SK-N-SH (cell line): ENCODE measurements around the gene WNT3. TPM values are rescaled to one million over a fixed set of nuclear protein-coding genes. Genes with fewer than 3 reads are reported as not detected.

ENCODE experiments used
- CTCF ChIA-PET: fragments of 300-600, 350-600 bp; formaldehyde crosslinking; extraction: SDS; loops from one replicate; lab custom pipeline; 2021; lab: Yijun Ruan, JAX
- POLR2A ChIA-PET: fragments of 350-600 bp; sonication (Branson Sonifier 250); formaldehyde crosslinking; extraction: SDS; loops from one replicate; lab custom pipeline; 2020; ENCODE audit warnings: antibody characterized with exemption, inconsistent platforms; lab: Yijun Ruan, JAX
- DNase-seq: peaks from one replicate; pipeline ENCODE4 v3.0.0; 2012
- H2AFZ ChIP-seq: fragments of 200-600 bp; sonication (generic); 2 replicates; pipeline ENCODE4 v1.8.1; 2016; ENCODE audit warnings: antibody characterized with exemption, mild to moderate bottlenecking, low read depth
- H3F3A ChIP-seq: fragments of 200-600 bp; sonication (generic); replicated peaks from 2 replicates; pipeline ENCODE3; 2016; ENCODE audit warnings: antibody characterized with exemption, mild to moderate bottlenecking; ENCODE audit not compliant: insufficient read depth
- H3K27ac ChIP-seq, 2 experiments: fragments of 200-500 bp in 1 of 2; fragments of 200-600 bp in 1 of 2; sonication (Bioruptor generic) in 1 of 2; sonication (generic), shearing (Covaris generic) in 1 of 2; 2 replicates each; pipeline versions ENCODE4 v1.5.1 to v1.6.1; 2014 to 2016; ENCODE audit warnings: low read depth in 2 of 2, inconsistent platforms in 1 of 2, low read length in 1 of 2, mild to moderate bottlenecking in 1 of 2, mixed read lengths in 1 of 2
- H3K27me3 ChIP-seq: fragments of 200-600 bp; sonication (generic), shearing (Covaris generic); 2 replicates; pipeline ENCODE4 v1.6.1; 2016; ENCODE audit warnings: mixed run types; ENCODE audit not compliant: insufficient read depth
- H3K36me3 ChIP-seq, 2 experiments: fragments of 200-500 bp in 1 of 2; fragments of 200-600 bp in 1 of 2; sonication (Bioruptor generic) in 1 of 2; sonication (generic) in 1 of 2; replicated peaks in 1 of 2; 2 replicates each; pipeline versions ENCODE3 to v1.5.1; 2014 to 2016; ENCODE audit warnings: low read length in 1 of 2, mild to moderate bottlenecking in 1 of 2; ENCODE audit not compliant: insufficient read depth in 2 of 2, control insufficient read depth in 1 of 2
- H3K4me1 ChIP-seq, 2 experiments: fragments of 200-500 bp in 1 of 2; fragments of 200-600 bp in 1 of 2; sonication (Bioruptor generic) in 1 of 2; sonication (generic), shearing (Covaris generic) in 1 of 2; 2 replicates each; pipeline versions ENCODE4 v1.5.1 to v1.6.1; 2014 to 2016; ENCODE audit warnings: low read depth in 1 of 2, low read length in 1 of 2, mixed run types in 1 of 2; ENCODE audit not compliant: insufficient read depth in 2 of 2, control insufficient read depth in 1 of 2
- H3K4me2 ChIP-seq: fragments of 200-600 bp; sonication (generic), shearing (Covaris generic); 2 replicates; pipeline ENCODE4 v1.6.1; 2017; ENCODE audit warnings: mixed run types
- H3K4me3 ChIP-seq, 2 experiments: fragments of 200-500 bp in 1 of 2; fragments of 200-600 bp in 1 of 2; sonication (Bioruptor generic) in 1 of 2; sonication (generic), shearing (Covaris generic) in 1 of 2; 2 replicates each; pipeline versions ENCODE4 v1.5.1 to v1.8.1; 2014 to 2016; ENCODE audit warnings: low read depth in 2 of 2, inconsistent platforms in 1 of 2, low read length in 1 of 2, mild to moderate bottlenecking in 1 of 2, mixed read lengths in 1 of 2, moderate library complexity in 1 of 2
- H3K79me2 ChIP-seq: fragments of 200-600 bp; sonication (generic); 2 replicates; pipeline ENCODE4 v1.8.1; 2017; ENCODE audit warnings: mild to moderate bottlenecking; ENCODE audit not compliant: insufficient read depth
- H3K9ac ChIP-seq: fragments of 200-600 bp; sonication (generic); 2 replicates; pipeline ENCODE4 v1.6.1; 2017; ENCODE audit warnings: mixed run types
- H3K9me2 ChIP-seq: fragments of 200-600 bp; sonication (generic); 2 replicates; pipeline ENCODE4 v1.6.1; 2017; ENCODE audit warnings: mixed run types
- H3K9me3 ChIP-seq: fragments of 200-600 bp; sonication (generic); 2 replicates; pipeline ENCODE4 v1.6.1; 2017; ENCODE audit warnings: mixed run types, mild to moderate bottlenecking, moderate library complexity
- H4K20me1 ChIP-seq: fragments of 200-600 bp; sonication (generic); 2 replicates; pipeline ENCODE4 v1.6.1; 2017; ENCODE audit warnings: mild to moderate bottlenecking, mixed run types; ENCODE audit not compliant: insufficient read depth
- CHD2 ChIP-seq: fragments of 150-350 bp; IDR thresholded peaks from 2 replicates; pipeline ENCODE4 v1.6.1; 2018; ENCODE audit warnings: low read length; ENCODE audit not compliant: partially characterized antibody
- ELF1 ChIP-seq: IDR thresholded peaks from 2 replicates; pipeline ENCODE4 v1.4.0; 2012
- EP300 ChIP-seq, 2 experiments: IDR thresholded peaks; 2 replicates each; pipeline versions ENCODE4 v1.4.0 to v1.6.1; 2012; ENCODE audit warnings: borderline replicate concordance in 1 of 2, low read depth in 1 of 2, low read length in 1 of 2
- EZH2phosphoT487 ChIP-seq: fragments of 200-600 bp; sonication (generic); IDR thresholded peaks from 2 replicates; pipeline ENCODE4 v1.6.1; 2017; ENCODE audit warnings: low read depth, mixed run types, mild to moderate bottlenecking, antibody characterized with exemption, moderate library complexity, borderline replicate concordance
- FOSL2 ChIP-seq: IDR thresholded peaks from 2 replicates; pipeline ENCODE4 v1.4.0; 2012; ENCODE audit warnings: low read depth, mild to moderate bottlenecking, moderate library complexity, borderline replicate concordance
- FOXM1 ChIP-seq: IDR thresholded peaks from 2 replicates; pipeline ENCODE4 v1.4.0; 2012; ENCODE audit warnings: low read depth, mild to moderate bottlenecking
- MXI1 ChIP-seq: IDR thresholded peaks from 2 replicates; pipeline ENCODE4 v1.6.1; 2012; ENCODE audit warnings: mild to moderate bottlenecking, low read depth, low read length, improper control_type of control experiment
- REST ChIP-seq: IDR thresholded peaks from 2 replicates; pipeline ENCODE4 v1.6.1; 2012; ENCODE audit warnings: mild to moderate bottlenecking, low read depth, low read length, moderate library complexity
- RFX5 ChIP-seq: IDR thresholded peaks from 2 replicates; pipeline ENCODE4 v1.6.1; 2012; ENCODE audit warnings: mild to moderate bottlenecking, improper control_type of control experiment, low read length
- SIN3A ChIP-seq: IDR thresholded peaks from 2 replicates; pipeline ENCODE4 v1.6.1; 2012; ENCODE audit warnings: low read depth, mild to moderate bottlenecking, low read length, moderate library complexity, borderline replicate concordance
- TEAD4 ChIP-seq: IDR thresholded peaks from 2 replicates; pipeline ENCODE4 v1.4.0; 2012; ENCODE audit warnings: mild to moderate bottlenecking, borderline replicate concordance; ENCODE audit not compliant: insufficient read depth
- USF1 ChIP-seq: IDR thresholded peaks from 2 replicates; pipeline ENCODE4 v1.4.0; 2012; ENCODE audit warnings: low read depth, borderline replicate concordance
- WGBS: methylation state at CpG from one replicate; pipeline ENCODE4 v1.1.6; 2017; ENCODE audit warnings: low lambda C conversion rate; 5-methylcytosine and 5-hydroxymethylcytosine counted together
- polyA plus RNA-seq, 3 experiments: library from polyadenylated mRNA; depleted of rRNA; stranded (reverse); fragments of >200 nt; gene quantifications; 2 replicates each; pipeline ENCODE4 v1.2.3, GENCODE V29; 2012
- TF ChIP-seq, protein P1 (sequence below): fragments of 150-350 bp; IDR thresholded peaks from 2 replicates; pipeline ENCODE4 v1.6.1; 2016; ENCODE audit warnings: mild to moderate bottlenecking, low read depth, low read length
- TF ChIP-seq, protein P2 (sequence below): fragments of 200-600 bp; sonication (generic); IDR thresholded peaks from 2 replicates; pipeline ENCODE4 v1.6.1; 2017; ENCODE audit warnings: antibody characterized with exemption, mild to moderate bottlenecking, moderate library complexity

Gene WNT3
- polyA plus RNA-seq, 1 of the 3 experiments (the other 2 are of a cell fraction), result 5.3 TPM

DNA sequence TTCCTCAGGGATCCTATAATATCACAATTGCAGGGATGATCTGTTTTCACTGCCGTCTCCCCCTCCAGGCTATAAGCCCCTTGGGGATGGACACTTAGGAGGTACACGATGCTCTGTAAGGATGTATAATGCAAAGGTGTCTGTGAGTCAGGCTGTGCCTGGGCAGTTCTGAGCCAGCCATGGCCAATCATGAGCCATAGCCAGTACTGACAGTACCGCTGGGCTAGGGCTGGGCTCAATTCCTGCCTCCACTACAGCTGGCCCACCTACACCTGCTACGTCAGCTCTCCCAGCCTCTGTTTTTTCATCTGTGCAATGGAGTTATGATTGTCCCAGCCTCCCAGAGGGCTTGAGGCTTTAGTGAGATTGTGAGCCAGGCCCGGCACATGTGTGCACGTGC is 30.0 kb upstream of the WNT3 start:
- no peaks in the 10 kb centered on the region for H3K9me3 ChIP-seq
- CTCF ChIA-PET, result interaction anchor here (2.0 to 10.1 kb wide), 3 partner anchors 7 to 94 kb away, joined by 8 to 210 read pairs (median 12); no protein-coding TSS in a partner anchor
- H3K79me2 ChIP-seq, result no peaks in the 10 kb centered on the region
- H3K4me3 ChIP-seq, result no peak overlapping the region
- 68% methylated on average over 6 of the region's 6 CpGs for WGBS
- no peaks in the 10 kb centered on the region for H3F3A ChIP-seq
- no peak overlapping the region for H2AFZ ChIP-seq
- POLR2A ChIA-PET, result interaction anchor here (1.1 kb wide), 1 partner anchor 94 kb away, joined by 4 read pairs; no protein-coding TSS in a partner anchor
- TF ChIP-seq USF1 (no peak), ELF1 (no peak), CHD2 (no peak), TEAD4 (no peak), RFX5 (no peak), EZH2phosphoT487 (no peak), EP300 (IDR thresholded peaks at IDR 0.05; ENCODE audit: borderline replicate concordance in 1 of 2, low read depth in 1 of 2, low read length in 1 of 2) (no peak), FOSL2 (no peak)
- TF ChIP-seq, protein P1, sequence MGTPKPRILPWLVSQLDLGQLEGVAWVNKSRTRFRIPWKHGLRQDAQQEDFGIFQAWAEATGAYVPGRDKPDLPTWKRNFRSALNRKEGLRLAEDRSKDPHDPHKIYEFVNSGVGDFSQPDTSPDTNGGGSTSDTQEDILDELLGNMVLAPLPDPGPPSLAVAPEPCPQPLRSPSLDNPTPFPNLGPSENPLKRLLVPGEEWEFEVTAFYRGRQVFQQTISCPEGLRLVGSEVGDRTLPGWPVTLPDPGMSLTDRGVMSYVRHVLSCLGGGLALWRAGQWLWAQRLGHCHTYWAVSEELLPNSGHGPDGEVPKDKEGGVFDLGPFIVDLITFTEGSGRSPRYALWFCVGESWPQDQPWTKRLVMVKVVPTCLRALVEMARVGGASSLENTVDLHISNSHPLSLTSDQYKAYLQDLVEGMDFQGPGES, result no peak
- TF ChIP-seq, all 33 proteins: peak for 0
- H3K9me2 ChIP-seq, result no peaks in the 10 kb centered on the region
- H4K20me1 ChIP-seq, result no peaks in the 10 kb centered on the region
- H3K27me3 ChIP-seq, result peaks cover 55% of the 10 kb centered on the region
- H3K27ac ChIP-seq, result no peak overlapping the region
- H3K4me1 ChIP-seq, result peaks cover 0 to 11% of the 10 kb centered on the region in 2 experiments; a peak in 1 of 4 replicates
- no peak overlapping the region for H3K4me2 ChIP-seq
- H3K9ac ChIP-seq, result no peak overlapping the region
- no peak for DNase-seq
- H3K36me3 ChIP-seq, result no peaks in the 10 kb centered on the region

DNA sequence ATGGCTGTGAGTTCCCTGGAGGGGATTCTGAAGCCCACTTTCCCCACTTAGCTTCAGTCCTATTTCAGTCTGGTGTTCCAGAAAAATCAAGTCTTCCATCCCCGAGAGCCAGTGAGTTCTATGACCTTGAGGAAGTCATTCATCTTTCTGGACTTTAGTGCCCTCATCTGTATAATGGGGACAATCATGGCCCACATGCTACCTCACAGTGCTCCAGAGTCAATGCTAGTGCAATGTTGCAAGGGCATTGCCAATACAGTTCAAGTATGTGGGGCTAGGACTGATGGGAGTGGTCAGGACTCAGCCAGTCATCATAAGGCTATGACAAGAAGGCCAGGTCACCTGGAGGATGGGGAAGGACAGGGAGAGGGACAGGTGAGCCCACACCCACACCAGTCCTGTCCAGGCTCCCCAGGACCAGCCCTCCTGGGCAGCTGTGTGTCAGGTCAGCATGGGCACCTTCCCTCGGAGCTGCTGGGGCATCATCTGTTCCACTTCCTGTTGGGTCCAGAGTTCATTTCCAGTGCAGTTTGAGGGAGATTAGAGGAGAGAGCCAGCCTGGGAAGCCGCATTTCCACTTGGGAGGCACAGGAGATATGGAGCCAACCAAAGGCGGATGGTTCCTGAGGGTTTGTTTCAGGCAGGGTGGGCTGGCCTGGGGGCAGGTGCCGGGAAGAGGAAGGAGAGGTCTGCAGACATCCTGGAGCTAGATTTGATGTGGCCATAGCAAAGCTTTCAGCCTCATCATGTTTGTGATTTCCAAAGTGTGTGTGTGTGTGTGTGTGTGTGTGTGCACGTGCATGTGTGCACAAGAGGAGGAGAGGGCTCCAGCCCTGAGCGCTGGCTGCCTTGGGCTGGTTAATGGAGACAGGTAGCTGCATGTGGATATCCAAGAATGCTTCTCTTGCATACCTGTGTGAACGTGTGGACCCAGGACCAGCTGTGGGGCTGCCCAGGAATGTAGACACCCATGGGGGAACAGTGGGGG is 29.0 kb upstream of the WNT3 start:
- POLR2A ChIA-PET, result interaction anchor here (1.1 kb wide), 1 partner anchor 95 kb away, joined by 4 read pairs; no protein-coding TSS in a partner anchor
- Histone ChIP-seq H3K9ac (no peak overlapping the region), H3K4me2 (no peak overlapping the region), H3K27ac (no peak overlapping the region), H3K79me2 (no peaks in the 10 kb centered on the region), H3K9me2 (no peaks in the 10 kb centered on the region), H3K9me3 (no peaks in the 10 kb centered on the region), H3K36me3 (no peaks in the 10 kb centered on the region), H3K27me3 (peaks cover 50% of the 10 kb centered on the region), H4K20me1 (no peaks in the 10 kb centered on the region), H3F3A (no peaks in the 10 kb centered on the region), H3K4me1 (peaks cover 0 to 11% of the 10 kb centered on the region in 2 experiments; a peak in 1 of 4 replicates), H2AFZ (no peak overlapping the region), H3K4me3 (no peak overlapping the region)
- 45% methylated on average over 8 of the region's 8 CpGs for WGBS
- no peak for DNase-seq
- CTCF ChIA-PET, result interaction anchor here (1.2 to 10.1 kb wide), 3 partner anchors 11 to 95 kb away, joined by 3 to 210 read pairs (median 12); no protein-coding TSS in a partner anchor
- TF ChIP-seq, protein P1, result no peak
- TF ChIP-seq MXI1 (no peak), FOXM1 (no peak), SIN3A (no peak), EP300 (IDR thresholded peaks at IDR 0.05; ENCODE audit: borderline replicate concordance in 1 of 2, low read depth in 1 of 2, low read length in 1 of 2) (no peak), EZH2phosphoT487 (no peak), REST (no peak)
- TF ChIP-seq, protein P2, sequence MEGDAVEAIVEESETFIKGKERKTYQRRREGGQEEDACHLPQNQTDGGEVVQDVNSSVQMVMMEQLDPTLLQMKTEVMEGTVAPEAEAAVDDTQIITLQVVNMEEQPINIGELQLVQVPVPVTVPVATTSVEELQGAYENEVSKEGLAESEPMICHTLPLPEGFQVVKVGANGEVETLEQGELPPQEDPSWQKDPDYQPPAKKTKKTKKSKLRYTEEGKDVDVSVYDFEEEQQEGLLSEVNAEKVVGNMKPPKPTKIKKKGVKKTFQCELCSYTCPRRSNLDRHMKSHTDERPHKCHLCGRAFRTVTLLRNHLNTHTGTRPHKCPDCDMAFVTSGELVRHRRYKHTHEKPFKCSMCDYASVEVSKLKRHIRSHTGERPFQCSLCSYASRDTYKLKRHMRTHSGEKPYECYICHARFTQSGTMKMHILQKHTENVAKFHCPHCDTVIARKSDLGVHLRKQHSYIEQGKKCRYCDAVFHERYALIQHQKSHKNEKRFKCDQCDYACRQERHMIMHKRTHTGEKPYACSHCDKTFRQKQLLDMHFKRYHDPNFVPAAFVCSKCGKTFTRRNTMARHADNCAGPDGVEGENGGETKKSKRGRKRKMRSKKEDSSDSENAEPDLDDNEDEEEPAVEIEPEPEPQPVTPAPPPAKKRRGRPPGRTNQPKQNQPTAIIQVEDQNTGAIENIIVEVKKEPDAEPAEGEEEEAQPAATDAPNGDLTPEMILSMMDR, result no peak
